Renal pelvis (tissue), 4 donors: Measurements from ENCODE around the gene CYP4F12. TPM values are rescaled to one million over a fixed set of nuclear protein-coding genes. Genes with fewer than 3 reads are reported as not detected.
"Not testable (repeated sequence)": the region's sequence is repeated elsewhere in the genome, so short reads cannot be mapped to it uniquely, and the experiment has no call there.

ENCODE experiments used
- DNase-seq: peaks from one replicate; pipeline ENCODE4 v3.0.0-alpha.2; 2013
- polyA plus RNA-seq, 3 donors: library from polyadenylated mRNA; unstranded; fragments of 120-200 nt; gene quantifications; one replicate each; pipeline ENCODE4 v1.2.1, GENCODE V29; 2013; ENCODE audit not compliant: insufficient read length in 3 of 3

The CYP4F12 gene
- polyA plus RNA-seq, 3 donors, result 0.93 to 1.2 TPM; not detected in 1

DNA sequence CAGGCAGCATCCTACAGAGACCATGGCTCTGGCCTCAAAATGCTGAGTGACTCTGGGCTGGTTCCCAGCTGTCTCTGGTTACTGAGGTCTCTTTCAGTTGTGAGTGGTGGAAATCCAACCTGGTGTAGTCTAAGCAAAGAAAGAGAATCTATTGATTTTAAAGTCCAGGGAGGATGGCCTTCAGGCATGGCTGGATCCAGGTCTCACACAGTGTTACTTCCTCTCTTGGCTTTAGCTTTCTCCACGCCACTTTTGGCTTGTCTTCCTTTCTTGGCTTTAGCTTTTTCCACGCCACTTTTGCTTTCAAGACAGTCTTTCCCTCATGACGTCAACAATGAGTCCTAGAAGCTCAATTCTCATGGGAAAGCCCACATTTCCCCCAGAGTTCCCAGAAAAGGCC lies 28.1 kb upstream of the CYP4F12 start:
- no peak for DNase-seq

GRCh38 chr19:15649526-15649925 lies 23.4 kb upstream of the CYP4F12 start:
- DNase-seq, result no peak

- DNase-seq, result not testable (repeated sequence)
These were observed 22.8 kb upstream of the CYP4F12 start for GRCh38 chr19:15650123-15650522.

DNA sequence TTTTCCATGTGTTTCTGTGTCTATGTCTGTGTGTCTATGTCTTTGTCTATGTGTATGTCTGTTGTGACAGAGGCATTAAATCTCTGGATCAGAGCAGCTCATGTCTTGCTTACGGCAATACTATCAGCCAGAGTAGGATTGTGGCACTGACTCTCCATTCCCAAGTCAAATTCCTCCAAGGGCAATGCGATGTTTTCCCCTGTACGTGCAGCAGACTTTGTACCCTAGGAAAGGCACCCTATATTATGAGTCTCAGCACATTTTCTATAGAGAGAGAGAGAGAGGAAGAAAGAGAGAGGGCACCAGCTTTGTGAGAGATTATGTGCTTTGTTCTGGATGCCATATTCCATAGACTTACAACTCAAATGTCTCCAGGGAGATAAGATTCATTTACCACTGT lies 21.1 kb upstream of the CYP4F12 start:
- DNase-seq, result no peak

DNA sequence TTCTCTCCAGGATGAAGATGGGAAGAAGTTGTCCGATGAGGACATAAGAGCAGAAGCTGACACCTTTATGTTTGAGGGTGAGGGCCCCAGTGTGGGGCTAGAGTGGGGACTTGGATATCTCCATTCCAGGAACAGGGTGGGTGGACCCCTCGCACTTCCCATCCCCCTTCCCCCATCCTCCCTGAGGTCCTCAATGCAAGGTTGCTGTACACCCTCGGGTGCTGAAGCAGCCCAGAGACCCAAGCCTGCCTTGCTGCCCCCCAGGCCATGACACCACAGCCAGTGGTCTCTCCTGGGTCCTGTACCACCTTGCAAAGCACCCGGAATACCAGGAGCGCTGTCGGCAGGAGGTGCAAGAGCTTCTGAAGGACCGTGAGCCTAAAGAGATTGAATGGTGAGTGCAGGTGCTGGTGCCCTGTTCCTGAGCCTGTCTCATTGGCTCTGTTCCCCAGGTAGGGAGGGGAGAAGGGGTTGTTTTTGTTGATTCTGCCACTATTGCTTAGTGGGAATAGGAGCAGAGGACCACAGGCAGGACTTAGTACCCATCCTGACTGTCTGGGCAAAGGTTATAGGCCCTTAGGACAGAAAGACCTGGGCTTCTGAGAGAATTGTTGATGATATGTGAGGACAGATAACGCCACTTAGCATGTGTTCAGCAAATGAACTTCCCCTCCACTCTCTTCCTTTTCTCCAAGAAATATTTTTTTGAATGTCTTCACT lies 20.2 kb upstream of the CYP4F12 start:
- DNase-seq, result no peak

DNA sequence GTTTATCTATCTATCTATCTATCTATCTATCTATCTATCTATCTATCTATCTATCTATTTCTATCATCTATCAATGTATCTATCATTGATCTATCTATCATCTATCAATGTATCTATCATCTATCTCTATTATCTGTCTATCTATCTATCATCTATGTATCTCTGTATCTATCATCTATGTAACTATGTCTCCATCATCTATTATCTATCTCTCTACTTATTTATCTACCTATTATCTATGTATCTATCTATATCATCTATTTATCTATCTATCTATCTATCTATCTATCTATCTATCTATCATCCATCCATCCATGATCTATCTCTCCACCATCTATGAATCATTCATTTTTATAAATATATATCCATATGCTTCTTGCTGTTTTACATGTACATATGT lies 16.4 kb upstream of the CYP4F12 start:
- no peak for DNase-seq

DNA sequence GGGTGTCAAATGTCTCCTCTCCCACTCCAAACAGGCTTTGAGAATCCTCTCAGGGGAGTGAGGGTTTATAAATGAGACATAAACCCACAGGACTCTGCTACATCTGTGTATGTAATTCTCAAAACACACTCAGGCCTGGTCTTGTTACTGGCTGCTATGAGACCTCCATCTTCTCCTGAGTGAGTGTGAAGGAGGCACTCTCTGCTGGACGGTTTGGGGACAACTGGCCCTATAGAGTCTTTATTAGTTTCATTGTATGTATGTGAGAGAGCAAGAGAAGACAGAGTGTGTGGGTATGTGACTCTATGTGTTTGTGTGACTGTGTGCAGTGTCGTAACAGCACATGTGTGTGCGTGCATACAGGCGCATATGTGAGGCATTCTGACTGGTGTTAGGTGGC lies 9.6 kb upstream of the CYP4F12 start:
- no peak for DNase-seq

GRCh38 chr19:15666186-15666585 lies 6.7 kb upstream of the CYP4F12 start:
- DNase-seq, result no peak

- DNase-seq, result no peak
These were observed 6.0 kb upstream of the CYP4F12 start for GRCh38 chr19:15666883-15667282.

- no peak for DNase-seq
These were observed 3.4 kb upstream of the CYP4F12 start for GRCh38 chr19:15669440-15669839.

GRCh38 chr19:15669891-15670290 lies 3.0 kb upstream of the CYP4F12 start:
- no peak for DNase-seq

- DNase-seq, result no peak
These were observed 1.6 kb upstream of the CYP4F12 start for GRCh38 chr19:15671237-15671821.

GRCh38 chr19:15671891-15672579 lies 852 bp upstream of the CYP4F12 start:
- DNase-seq, result no peak

DNA sequence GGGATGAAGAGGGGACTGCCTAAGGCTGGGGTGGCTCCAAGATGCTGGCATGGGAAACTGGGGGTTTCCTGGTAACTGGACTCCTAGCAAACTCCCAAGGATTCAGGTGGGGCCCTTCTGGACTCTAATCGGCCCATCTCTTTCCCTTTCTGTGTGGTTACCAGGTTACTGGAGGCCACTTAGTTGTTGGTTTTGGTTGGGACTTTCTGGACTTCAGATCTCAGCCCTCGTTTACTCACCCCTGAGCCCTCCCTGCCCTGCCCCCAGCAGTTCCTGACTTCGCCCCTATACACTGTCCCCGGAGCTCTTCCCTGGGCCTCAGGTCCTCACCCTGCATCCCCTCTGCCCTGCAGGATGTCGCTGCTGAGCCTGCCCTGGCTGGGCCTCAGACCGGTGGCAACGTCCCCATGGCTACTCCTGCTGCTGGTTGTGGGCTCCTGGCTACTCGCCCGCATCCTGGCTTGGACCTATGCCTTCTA lies 328 bp downstream of the CYP4F12 start:
- DNase-seq, result no peak

DNA sequence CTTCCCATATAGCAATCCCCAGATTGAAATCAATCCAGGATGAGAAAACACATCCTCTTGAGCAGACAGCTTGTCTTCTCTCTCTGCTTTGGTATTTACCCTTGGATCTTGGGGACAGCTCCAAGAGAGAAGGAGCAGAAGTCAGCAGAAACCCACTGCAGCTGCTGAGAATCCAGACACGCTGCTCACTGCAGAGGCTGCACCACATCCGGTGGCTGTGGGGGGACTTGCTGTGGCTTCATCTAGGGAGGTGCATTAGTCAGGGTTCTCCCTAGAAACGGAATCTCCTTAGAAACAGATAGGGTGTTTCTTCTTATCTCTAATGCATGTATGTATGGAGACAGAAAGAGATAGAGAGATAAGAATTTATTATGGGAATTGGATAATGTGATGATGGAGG lies 2.7 kb downstream of the CYP4F12 start:
- DNase-seq, result no peak

DNA sequence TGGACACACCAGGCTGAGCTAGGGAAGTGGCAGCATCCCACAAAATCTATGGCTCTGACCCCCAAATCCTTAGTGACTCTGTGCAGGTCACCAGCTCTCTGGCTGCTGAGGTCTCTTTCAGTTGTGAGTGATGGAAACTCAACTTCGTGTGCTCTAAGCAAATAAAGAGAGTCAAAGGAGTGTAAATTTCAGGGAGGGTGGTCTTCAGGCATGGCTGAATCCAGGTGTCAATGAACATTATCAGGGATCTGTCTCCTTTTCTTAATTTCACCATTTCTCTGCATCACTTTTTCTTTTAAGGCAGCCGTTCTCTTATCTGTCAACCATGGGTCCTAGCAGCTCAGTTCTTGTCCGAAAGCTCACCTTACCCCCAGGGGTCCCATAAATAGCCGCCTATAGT lies 6.2 kb downstream of the CYP4F12 start:
- no peak for DNase-seq

DNA sequence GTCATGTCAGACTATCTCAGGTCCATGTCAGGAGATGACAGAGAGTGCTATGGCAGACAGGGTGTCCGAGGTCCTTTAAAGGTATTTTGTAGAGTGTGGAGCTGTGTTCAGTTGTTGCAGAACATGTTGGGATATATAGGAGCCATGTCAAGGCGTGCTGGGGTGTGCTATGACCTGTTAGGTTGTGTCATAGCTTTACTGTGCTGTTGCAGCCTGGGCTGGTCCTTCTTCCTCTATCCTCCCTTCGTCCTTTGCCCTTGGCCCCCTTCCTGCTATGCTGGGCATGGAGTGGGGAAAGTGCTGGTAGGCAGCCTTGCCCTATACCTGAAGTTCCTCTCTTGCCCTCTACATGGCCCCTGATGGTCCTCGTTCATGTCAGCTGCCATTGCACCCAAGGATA lies 7.0 kb downstream of the CYP4F12 start:
- not testable (repeated sequence) for DNase-seq

- no peak for DNase-seq
These were observed 7.8 kb downstream of the CYP4F12 start for GRCh38 chr19:15680478-15681322.

DNA sequence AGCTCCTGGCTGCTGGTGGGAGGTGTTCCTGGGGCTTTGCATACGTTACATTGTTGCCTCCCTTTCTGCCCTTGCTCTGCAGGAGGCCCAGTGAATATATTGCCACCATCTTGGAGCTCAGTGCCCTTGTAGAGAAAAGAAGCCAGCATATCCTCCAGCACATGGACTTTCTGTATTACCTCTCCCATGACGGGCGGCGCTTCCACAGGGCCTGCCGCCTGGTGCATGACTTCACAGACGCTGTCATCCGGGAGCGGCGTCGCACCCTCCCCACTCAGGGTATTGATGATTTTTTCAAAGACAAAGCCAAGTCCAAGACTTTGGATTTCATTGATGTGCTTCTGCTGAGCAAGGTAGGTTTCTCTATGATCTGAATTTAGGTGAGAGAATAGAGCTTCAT lies 10.5 kb downstream of the CYP4F12 start:
- DNase-seq, result no peak

GRCh38 chr19:15684828-15685227 lies 11.9 kb downstream of the CYP4F12 start:
- no peak for DNase-seq

DNA sequence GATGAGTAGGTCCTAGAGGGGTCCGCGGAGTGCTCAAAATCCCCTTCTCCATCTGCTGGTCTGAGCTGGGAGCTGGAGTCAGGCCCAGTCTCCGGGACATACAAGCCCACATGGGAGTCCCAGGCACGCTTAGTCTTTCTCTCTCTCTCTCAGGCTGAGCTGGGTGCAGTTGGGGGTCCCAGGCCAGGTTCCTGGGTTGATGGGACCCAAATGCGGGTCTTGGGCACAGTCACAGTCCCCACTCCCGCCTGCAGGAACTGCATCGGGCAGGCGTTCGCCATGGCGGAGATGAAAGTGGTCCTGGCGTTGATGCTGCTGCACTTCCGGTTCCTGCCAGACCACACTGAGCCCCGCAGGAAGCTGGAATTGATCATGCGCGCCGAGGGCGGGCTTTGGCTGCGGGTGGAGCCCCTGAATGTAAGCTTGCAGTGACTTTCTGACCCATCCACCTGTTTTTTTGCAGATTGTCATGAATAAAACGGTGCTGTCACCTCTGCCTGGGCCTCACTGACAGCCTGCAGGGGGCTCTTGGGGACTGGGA lies 23.8 kb downstream of the CYP4F12 start:
- DNase-seq, result no peak
